K562 (cell line): Measurements from ENCODE around the gene HSPB7. TPM values are rescaled to one million over a fixed set of nuclear protein-coding genes. Genes with fewer than 3 reads are reported as not detected.
A peak's percentile ranks its signal among the peaks of the same experiment; 100 is the strongest.

Experiments
- CHD4 ChIP-seq: fragments of 200-600 bp; sonication (generic); IDR thresholded peaks from 3 replicates; pipeline ENCODE4 v1.6.1; 2012; ENCODE audit warnings: low read depth, mild to moderate bottlenecking, mixed read lengths, low read length, inconsistent platforms; ENCODE audit not compliant: insufficient read depth, insufficient replicate concordance, poor library complexity, severe bottlenecking
- CREBBP ChIP-seq: IDR thresholded peaks from one replicate; pipeline ENCODE4 v1.6.1; 2012; ENCODE audit warnings: low read depth, mild to moderate bottlenecking, control low read depth, inconsistent platforms, low read length
- CREM ChIP-seq: IDR thresholded peaks from 2 replicates; pipeline ENCODE4 v1.6.1; 2014; ENCODE audit warnings: antibody characterized with exemption, low read depth
- E2F3 ChIP-seq: fragments of 250-450 bp; sonication (Bioruptor Pico); IDR thresholded peaks from 2 replicates; pipeline ENCODE4 v1.4.0; 2020; ENCODE audit warnings: mild to moderate bottlenecking
- FOXP1 ChIP-seq: sonication (generic); formaldehyde crosslinking; IDR thresholded peaks from 2 replicates; pipeline ENCODE4 v1.8.0; 2022; ENCODE audit warnings: mild to moderate bottlenecking, missing genetic modification reagents
- HDAC1 ChIP-seq, 2 experiments: fragments of 450-650 bp; IDR thresholded peaks; 2 replicates each; pipeline ENCODE4 v1.6.1; 2016 to 2017; ENCODE audit warnings: inconsistent platforms in 1 of 2, mild to moderate bottlenecking in 1 of 2, moderate library complexity in 1 of 2
- HDAC2 ChIP-seq: fragments of 450-650 bp; IDR thresholded peaks from 2 replicates; pipeline ENCODE4 v1.6.1; 2016; ENCODE audit warnings: mild to moderate bottlenecking
- HMGN3 ChIP-seq: IDR thresholded peaks from 2 replicates; pipeline ENCODE4 v1.6.1; 2011; ENCODE audit warnings: borderline replicate concordance, low read depth, mild to moderate bottlenecking, mixed read lengths, low read length; ENCODE audit not compliant: insufficient read length; ENCODE audit errors: extremely low read depth
- HNRNPL ChIP-seq: fragments of 200-400 bp; formaldehyde crosslinking; IDR thresholded peaks from 2 replicates; pipeline ENCODE4 v1.6.1; 2017; ENCODE audit warnings: low read depth, mild to moderate bottlenecking, low read length
- KDM4B ChIP-seq, 2 experiments: fragments of 450-650 bp in 1 of 2; sonication (generic) in 1 of 2; IDR thresholded peaks; 2 replicates each; pipeline ENCODE4 v1.6.1; 2016 to 2017; ENCODE audit warnings: borderline replicate concordance in 2 of 2, antibody characterized with exemption in 1 of 2, low read depth in 1 of 2, mild to moderate bottlenecking in 1 of 2
- MTA3 ChIP-seq: fragments of 450-650 bp; formaldehyde crosslinking; IDR thresholded peaks from 2 replicates; pipeline ENCODE4 v1.6.1; 2017; ENCODE audit warnings: mild to moderate bottlenecking, borderline replicate concordance
- RBFOX2 ChIP-seq: fragments of 200-400 bp; formaldehyde crosslinking; IDR thresholded peaks from 2 replicates; pipeline ENCODE4 v1.6.1; 2017; ENCODE audit warnings: low read depth, mild to moderate bottlenecking, low read length, moderate library complexity
- SRSF1 ChIP-seq: fragments of 200-400 bp; formaldehyde crosslinking; IDR thresholded peaks from 2 replicates; pipeline ENCODE4 v1.6.1; 2017; ENCODE audit warnings: mild to moderate bottlenecking, low read depth, low read length, moderate library complexity
- TEAD1 ChIP-seq, 2 experiments: fragments of 450-650 bp in 1 of 2; sonication (generic) in 1 of 2; formaldehyde crosslinking; IDR thresholded peaks; 2 replicates each; pipeline versions ENCODE4 v1.4.0 to v1.8.0; 2020 to 2022; ENCODE audit warnings: mild to moderate bottlenecking in 2 of 2, missing genetic modification reagents in 1 of 2
- U2AF2 ChIP-seq: fragments of 200-400 bp; formaldehyde crosslinking; optimal IDR thresholded peaks from 2 replicates; pipeline ENCODE3; 2017; ENCODE audit warnings: low read depth, mild to moderate bottlenecking, low read length
- ZEB2 ChIP-seq: fragments of 450-650 bp; IDR thresholded peaks from 2 replicates; pipeline ENCODE4 v1.6.1; 2016
- ZNF165 ChIP-seq: fragments of 250-450 bp; sonication (Bioruptor Pico); IDR thresholded peaks from 2 replicates; pipeline ENCODE4 v1.4.0; 2020; ENCODE audit warnings: borderline replicate concordance
- ZNF311 ChIP-seq: fragments of 250-450 bp; sonication (Bioruptor Pico); IDR thresholded peaks from 2 replicates; pipeline ENCODE4 v1.4.0; 2020; ENCODE audit warnings: mild to moderate bottlenecking, moderate library complexity
- polyA plus RNA-seq, 8 experiments: library from polyadenylated mRNA; depleted of rRNA in 4 of 8; stranded (reverse) in 5 of 8; unstranded in 3 of 8; fragments of >200 nt; fragmentation: Nextera tagmentation in 2 of 8; fragmentation: Illumina TruSeq in 1 of 8; extraction: Ambion mirVana in 2 of 8; extraction: Trizol in 1 of 8; gene quantifications; 2 replicates each; pipeline versions ENCODE4 v1.2.1 to v1.2.3, GENCODE V29; 2011 to 2014; ENCODE audit warnings: inconsistent platforms in 1 of 8, missing spikeins in 1 of 8
- total RNA-seq, 7 experiments: library from RNA; depleted of rRNA in 6 of 7; stranded (reverse); fragments of >200 nt in 6 of 7; fragmentation: Illumina TruSeq in 2 of 7; extraction: Trizol in 2 of 7; gene quantifications; 2 replicates each; pipeline versions ENCODE4 v1.2.1 to v1.2.3, GENCODE V29; 2011 to 2021; ENCODE audit warnings: low replicate concordance in 1 of 7
- TF ChIP-seq, protein P1 (sequence below): fragments of 450-650 bp; IDR thresholded peaks from 2 replicates; pipeline ENCODE4 v1.6.1; 2014; ENCODE audit warnings: low read depth, mild to moderate bottlenecking, moderate library complexity, borderline replicate concordance
- TF ChIP-seq, protein P2 (sequence below): sonication (generic); formaldehyde crosslinking; IDR thresholded peaks from 2 replicates; pipeline ENCODE4 v1.8.0; 2022; ENCODE audit warnings: missing genetic modification reagents, mild to moderate bottlenecking, borderline replicate concordance

The HSPB7 gene
- total and polyA plus RNA-seq, 9 of the 15 experiments (the other 6 are each of a cell fraction or from before 2014, with no cell fraction given) = 0.05 to 0.19 (median 0.07) TPM; not detected in 6

DNA sequence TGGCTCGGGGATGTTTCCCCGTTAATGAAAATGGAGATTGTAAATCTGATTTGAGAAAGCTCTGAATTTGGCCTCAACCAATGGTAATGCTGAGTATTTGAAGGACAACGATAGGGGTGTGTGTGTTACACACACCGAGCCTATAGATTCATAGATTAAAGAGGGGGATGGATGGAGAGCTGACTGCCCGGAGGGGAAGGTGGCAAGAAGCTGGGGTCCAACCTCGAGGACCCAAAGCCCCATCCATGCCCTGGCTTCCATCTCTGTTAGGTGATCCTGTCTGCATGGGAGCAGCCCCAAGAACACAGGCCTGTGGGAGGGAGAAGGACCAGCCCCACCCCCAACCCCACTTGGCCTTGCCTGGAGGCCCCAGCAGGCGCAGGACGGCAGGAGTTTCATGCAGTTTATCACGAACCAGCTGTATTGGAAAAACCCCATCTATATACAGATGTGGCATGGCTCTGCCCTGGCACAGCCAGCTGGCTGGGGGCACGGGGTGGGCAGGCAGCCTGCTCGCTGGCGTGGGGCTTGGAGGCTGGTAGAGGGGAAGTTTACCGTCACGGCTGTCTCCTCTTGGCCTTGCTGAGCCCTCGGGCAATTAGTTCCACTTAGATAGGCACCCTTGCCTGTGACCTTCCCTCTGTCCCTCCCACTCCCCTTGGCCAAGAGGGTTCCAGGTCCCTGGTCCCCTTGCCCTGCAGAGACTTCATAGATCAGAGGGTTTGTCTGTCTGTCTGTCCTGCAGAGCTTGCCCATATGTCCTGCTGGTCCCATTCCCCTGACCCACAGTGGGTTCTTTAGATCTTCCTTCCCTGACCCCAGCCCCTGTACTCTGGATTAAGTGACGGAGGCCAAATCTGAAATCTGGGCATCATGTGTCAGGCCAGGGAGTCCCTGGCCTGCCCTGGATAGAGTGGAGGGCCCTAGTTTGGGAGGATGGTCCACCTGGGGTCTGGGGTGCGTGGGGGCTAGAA is 3.0 kb downstream of the HSPB7 start (continued):
- TF ChIP-seq CREM (peak; percentile 36; the same call in 1 of the 2 replicates), SRSF1 (no peak), CREBBP (no peak), ZNF165 (CRISPR knock-in tag) (no peak), ZEB2 (no peak), U2AF2 (no peak), MTA3 (peak; percentile 31; the same call in 1 of the 2 replicates), E2F3 (CRISPR knock-in tag) (no peak), HDAC1 (IDR thresholded peaks at IDR 0.05) (peak in 1 of 2 experiments; percentile 76; a peak in 2 of 4 replicates), FOXP1 (peak; percentile 12; the same call in 1 of the 2 replicates), CHD4 (peak; percentile 46), RBFOX2 (peak; percentile 52), HMGN3 (peak; percentile 33), ZNF311 (CRISPR knock-in tag) (no peak), TEAD1 (CRISPR knock-in tag; IDR thresholded peaks at IDR 0.05) (no peak; a peak in 1 of 4 replicates), HDAC2 (peak; percentile 75; the same call in 1 of the 2 replicates), HNRNPL (0 out of 2 replicates have a peak, but pooled peaks have one; percentile 73), KDM4B (IDR thresholded peaks at IDR 0.05; ENCODE audit: borderline replicate concordance in 2 of 2, low read depth in 1 of 2) (0 out of 4 replicates have a peak, but pooled peaks of 1 of the 2 experiments have one; percentile 23)
- TF ChIP-seq, protein P1, sequence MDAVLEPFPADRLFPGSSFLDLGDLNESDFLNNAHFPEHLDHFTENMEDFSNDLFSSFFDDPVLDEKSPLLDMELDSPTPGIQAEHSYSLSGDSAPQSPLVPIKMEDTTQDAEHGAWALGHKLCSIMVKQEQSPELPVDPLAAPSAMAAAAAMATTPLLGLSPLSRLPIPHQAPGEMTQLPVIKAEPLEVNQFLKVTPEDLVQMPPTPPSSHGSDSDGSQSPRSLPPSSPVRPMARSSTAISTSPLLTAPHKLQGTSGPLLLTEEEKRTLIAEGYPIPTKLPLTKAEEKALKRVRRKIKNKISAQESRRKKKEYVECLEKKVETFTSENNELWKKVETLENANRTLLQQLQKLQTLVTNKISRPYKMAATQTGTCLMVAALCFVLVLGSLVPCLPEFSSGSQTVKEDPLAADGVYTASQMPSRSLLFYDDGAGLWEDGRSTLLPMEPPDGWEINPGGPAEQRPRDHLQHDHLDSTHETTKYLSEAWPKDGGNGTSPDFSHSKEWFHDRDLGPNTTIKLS = 0 out of 2 replicates have a peak, but pooled peaks have one; percentile 24
- TF ChIP-seq, protein P2, sequence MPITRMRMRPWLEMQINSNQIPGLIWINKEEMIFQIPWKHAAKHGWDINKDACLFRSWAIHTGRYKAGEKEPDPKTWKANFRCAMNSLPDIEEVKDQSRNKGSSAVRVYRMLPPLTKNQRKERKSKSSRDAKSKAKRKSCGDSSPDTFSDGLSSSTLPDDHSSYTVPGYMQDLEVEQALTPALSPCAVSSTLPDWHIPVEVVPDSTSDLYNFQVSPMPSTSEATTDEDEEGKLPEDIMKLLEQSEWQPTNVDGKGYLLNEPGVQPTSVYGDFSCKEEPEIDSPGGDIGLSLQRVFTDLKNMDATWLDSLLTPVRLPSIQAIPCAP (CRISPR knock-in tag) = no peak
